Mesenteric fat pad (tissue), 1 donor: ENCODE data around the gene EXPH5. TPM values are rescaled to one million over a fixed set of nuclear protein-coding genes. Genes with fewer than 3 reads are reported as not detected.
A peak's percentile ranks its signal among the peaks of the same experiment; 100 is the strongest.
"Not testable (repeated sequence)": the region's sequence is repeated elsewhere in the genome, so short reads cannot be mapped to it uniquely, and the experiment has no call there.

Experiments used
- DNase-seq: peaks from one replicate; pipeline ENCODE4 v3.0.0-alpha.2; 2020; ENCODE audit warnings: low spot score
- long read RNA-seq: library from polyadenylated mRNA; unstranded; transcript quantifications from one replicate; pipeline ENCODE4 v2.0.0, GENCODE V29; 2020
- total RNA-seq: library from RNA; stranded (reverse); fragmentation: NEBNext Ultra II Directional; extraction: Animal tissue kit (Norgen Biotek cat#: 25700); gene quantifications from one replicate; pipeline ENCODE4 v1.2.1, GENCODE V29; 2021
- donor health status: DM: yes; HTN: yes; CAD: no.

Gene EXPH5
- total RNA-seq, result 0.87 TPM
- long read RNA-seq, result 0 reads

- peak; percentile 91 for DNase-seq
Observed at GRCh38 chr11:108593214-108593922, at the start of gene EXPH5. Gene EXPH5, minus strand, starts transcription at chr11:108593768. Its CDS starts 232 bp downstream, at chr11:108593536.

DNA sequence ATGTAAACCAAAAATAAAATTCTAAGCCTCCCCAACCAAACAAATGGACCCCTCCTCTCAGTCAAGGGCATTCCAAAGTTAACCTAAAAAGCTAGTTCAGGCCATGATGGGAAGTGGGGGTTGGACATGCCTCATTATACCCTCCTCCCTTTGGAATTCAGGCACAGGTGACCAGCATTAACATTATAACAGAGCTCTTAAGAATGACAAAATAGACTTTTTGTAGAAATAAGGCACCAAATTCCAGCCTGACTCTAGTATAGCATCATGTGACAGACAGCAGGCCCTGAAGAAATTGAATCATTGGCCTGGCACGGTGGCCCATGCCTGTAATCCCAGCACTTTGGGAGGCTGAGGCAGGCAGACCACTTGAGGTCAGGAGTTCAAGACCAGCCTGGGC, 48.2 kb upstream of the EXPH5 start:
- DNase-seq, result not testable (repeated sequence)

DNA sequence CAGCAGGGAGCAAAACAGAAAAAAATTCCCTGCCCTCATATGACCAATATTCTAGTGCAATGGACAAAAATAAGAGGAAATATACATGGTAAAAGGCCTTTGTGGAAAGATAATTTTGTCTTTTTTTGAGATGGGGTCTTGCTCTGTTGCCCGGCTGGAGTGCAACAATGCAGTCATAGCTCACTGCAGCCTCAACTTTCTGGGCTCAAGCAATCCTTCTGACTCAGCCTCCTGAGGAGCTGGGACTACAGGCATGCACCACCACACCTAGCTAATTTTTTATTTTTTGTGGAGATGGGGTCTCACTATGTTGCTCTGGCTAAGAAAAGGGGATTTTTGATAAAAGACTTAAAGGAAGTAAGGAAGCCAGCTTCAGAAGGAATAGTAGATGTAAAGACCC, 45.6 kb upstream of the EXPH5 start:
- no peak for DNase-seq

DNA sequence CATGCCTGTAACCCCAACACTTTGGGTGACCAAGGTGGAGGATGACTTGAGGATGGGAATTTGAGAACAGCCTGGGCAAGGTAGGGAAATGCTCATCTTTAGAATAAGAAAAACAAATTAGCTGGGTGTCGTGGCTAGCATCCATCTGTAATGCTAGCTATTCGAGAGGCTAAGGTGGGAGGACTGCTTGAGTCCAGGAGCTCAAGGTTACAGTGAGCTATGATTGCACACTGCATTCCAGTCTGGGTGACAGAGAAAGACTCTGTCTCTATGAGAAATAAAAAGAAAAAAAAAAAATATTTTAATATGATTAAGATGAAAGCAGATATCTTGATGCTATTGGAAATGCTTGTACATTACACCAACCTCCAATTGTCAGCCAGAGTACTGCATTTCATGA, 42.7 kb upstream of the EXPH5 start:
- DNase-seq, result no peak

DNA sequence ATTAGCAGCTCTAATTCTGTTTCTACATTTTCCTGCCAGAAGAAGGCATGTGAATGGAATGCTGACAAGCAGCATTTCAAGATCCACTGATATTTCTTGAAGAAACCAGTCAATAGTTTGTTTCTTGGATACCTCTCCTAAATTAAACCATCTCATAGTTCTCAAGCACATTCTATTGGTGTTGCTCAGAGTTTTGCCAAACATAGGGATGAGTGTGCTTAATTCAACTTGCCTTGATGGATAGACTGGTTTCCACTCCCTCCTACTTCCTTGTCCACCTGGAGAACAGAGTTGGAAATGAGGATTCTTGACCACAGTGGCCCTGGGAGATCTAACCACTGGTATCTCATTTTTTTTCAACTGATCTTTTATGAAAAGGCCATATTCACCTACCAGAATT, 41.5 kb upstream of the EXPH5 start:
- no peak for DNase-seq

- no peak for DNase-seq
Observed at GRCh38 chr11:108632041-108632704, 38.6 kb upstream of the EXPH5 start.

- DNase-seq, result no peak
Observed at GRCh38 chr11:108629274-108629673, 35.7 kb upstream of the EXPH5 start.

- DNase-seq, result no peak
Observed at GRCh38 chr11:108628812-108629211, 35.2 kb upstream of the EXPH5 start.

DNA sequence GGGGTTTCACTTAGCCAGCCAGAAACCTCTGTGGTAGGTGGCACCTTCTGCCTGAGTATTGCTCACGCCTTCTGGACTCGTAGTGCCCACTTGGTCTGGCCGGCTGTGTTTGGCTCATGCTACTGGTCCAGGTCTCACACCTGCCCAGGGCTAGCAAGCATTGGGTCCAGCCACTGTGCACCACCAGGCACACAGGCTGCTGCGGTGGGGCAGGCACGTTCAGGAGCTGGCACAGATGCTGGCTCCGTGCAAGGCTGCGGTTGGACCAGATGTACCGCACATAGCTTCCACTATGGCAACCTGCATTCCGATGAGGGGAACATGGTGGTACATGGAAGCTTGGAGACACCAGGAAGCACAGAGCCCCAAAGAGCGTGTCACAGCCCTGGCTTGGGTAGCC, 34.8 kb upstream of the EXPH5 start:
- DNase-seq, result no peak

GRCh38 chr11:108624196-108624925, 30.8 kb upstream of the EXPH5 start:
- DNase-seq, result no peak

DNA sequence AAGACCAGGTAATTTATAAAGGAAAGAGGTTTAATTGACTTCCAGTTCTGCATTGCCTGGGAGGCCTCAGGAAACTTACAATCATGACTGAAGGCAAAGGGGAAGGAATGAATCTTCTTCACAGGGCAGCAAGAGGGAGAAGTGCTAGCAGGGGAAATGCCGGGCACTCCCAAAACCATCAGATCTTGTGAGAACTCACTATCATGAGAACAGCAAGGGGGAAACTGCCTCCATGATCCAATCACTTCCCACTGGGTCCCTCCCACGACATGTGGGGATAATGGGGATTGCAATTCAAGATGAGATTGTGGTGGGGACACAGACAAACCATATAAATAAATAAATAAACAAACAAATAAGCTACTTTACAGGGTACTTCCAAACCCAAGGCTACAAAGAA, 28.8 kb upstream of the EXPH5 start:
- no peak for DNase-seq

GRCh38 chr11:108620958-108621772, 27.6 kb upstream of the EXPH5 start:
- DNase-seq, result no peak

GRCh38 chr11:108618529-108618928, 25.0 kb upstream of the EXPH5 start:
- no peak for DNase-seq

DNA sequence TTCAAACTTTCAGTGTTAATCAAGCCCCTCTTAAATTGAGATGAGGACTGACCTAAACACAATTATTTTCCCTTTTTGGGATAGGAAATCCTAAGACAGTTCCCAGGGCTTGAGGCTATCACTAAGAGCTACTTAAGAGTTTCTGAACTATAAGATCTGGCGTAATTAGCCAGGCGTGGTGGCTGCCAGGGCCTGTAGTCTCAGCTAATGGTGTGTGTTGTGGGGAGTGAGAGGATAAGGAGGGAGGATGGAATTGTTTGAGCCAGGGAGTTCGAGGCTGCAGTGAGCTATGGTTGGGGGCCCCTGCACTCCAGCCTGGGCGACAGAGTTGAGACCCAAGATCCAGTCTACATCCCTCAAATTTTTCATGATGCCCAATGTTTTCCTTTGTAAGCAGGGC, 23.5 kb upstream of the EXPH5 start:
- DNase-seq, result no peak

GRCh38 chr11:108616549-108616948, 23.0 kb upstream of the EXPH5 start:
- no peak for DNase-seq

GRCh38 chr11:108614086-108614485, 20.5 kb upstream of the EXPH5 start:
- DNase-seq, result no peak

- no peak for DNase-seq
Observed at GRCh38 chr11:108609682-108610081, 16.1 kb upstream of the EXPH5 start.

- no peak for DNase-seq
Observed at GRCh38 chr11:108608548-108608947, 15.0 kb upstream of the EXPH5 start.

GRCh38 chr11:108606495-108607160, 13.1 kb upstream of the EXPH5 start:
- DNase-seq, result no peak

GRCh38 chr11:108606070-108606469, 12.5 kb upstream of the EXPH5 start:
- DNase-seq, result no peak

- DNase-seq, result not testable (repeated sequence)
Observed at GRCh38 chr11:108602818-108603217, 9.2 kb upstream of the EXPH5 start.
